GM21717 (cell line): Measurements from ENCODE around the gene TESK2.
"Not testable (repeated sequence)": the region's sequence is repeated elsewhere in the genome, so short reads cannot be mapped to it uniquely, and the experiment has no call there.

Experiments
- ATAC-seq: cut with Tn5 transposase; IDR thresholded peaks from one replicate; pipeline ENCODE4 v1.9.1; 2021; ENCODE audit warnings: mild to moderate bottlenecking, moderate library complexity; ENCODE audit not compliant: unreplicated experiment

The TESK2 gene

GRCh38 chr1:45510036-45510971, 19.3 kb upstream of the TESK2 start:
- no peak for ATAC-seq

- ATAC-seq = no peak
Measured at GRCh38 chr1:45508295-45509151, 17.6 kb upstream of the TESK2 start.

GRCh38 chr1:45507893-45508292, 16.9 kb upstream of the TESK2 start:
- no peak for ATAC-seq

DNA sequence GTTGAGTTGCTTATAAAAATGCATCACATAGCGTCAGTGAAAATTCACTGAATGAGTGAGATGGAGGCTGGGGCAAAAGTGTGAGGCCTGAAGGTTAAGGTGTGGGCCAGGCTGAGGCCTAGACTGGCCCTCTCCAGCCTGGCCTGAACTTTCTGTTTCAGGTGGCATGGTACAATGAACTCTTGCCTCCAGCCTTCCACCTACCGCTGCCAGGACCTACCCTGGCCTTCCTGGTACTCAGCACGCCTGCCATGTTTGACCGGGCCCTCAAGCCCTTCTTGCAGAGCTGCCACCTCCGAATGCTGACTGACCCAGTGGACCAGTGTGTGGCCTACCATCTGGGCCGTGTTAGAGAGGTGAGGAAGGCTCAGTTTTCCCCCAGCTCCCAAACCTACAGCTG, 16.2 kb upstream of the TESK2 start:
- ATAC-seq = no peak

GRCh38 chr1:45503462-45504360, 12.7 kb upstream of the TESK2 start:
- no peak for ATAC-seq

DNA sequence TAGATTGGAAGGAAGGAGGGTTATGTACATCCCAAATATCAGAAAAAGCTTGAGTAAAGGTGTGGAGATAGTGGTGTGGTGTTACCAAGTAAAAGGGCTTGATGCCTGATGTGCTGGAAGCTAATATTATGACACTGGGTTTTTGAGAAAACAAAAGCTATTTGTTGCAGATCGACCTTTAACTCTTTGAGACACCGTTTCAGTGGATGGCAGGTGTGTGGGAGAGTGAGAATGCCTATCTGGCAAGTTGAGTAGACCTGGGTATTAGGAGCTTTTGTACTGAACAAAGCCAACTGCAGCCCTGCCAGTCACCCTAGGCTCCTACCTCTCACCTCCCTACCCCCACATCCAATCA, 10.5 kb upstream of the TESK2 start:
- no peak for ATAC-seq

GRCh38 chr1:45499415-45499769, 8.4 kb upstream of the TESK2 start:
- no peak for ATAC-seq

- no peak for ATAC-seq
Measured at GRCh38 chr1:45498279-45498678, 7.3 kb upstream of the TESK2 start.

DNA sequence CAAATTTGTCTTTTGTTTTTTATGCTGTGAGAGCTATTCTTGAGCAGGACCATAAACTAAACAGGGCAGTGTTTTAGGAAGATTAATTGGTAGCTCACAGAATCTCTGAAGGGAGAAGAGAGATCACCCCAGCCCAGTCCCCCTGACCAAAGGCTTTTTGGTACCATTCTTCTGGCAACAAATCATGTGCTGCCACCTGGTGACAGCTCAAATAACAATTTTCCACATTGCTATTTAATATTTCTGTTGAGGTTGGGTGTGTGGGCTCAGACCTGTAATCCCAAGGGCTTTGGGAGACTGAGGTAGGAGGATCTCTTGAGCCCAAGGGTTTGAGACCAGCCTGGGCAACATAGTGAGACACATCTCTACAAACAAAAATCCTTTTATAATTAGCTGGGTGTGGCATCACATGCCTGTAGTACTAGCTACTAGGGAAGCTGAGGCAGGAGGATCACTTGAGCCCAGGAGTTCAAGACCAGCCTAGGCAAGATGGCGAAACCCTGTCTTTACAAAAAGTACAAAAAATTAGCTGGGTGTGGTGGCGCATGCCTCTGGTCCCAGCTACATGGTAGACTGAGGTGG, 2.2 kb upstream of the TESK2 start:
- no peak for ATAC-seq

DNA sequence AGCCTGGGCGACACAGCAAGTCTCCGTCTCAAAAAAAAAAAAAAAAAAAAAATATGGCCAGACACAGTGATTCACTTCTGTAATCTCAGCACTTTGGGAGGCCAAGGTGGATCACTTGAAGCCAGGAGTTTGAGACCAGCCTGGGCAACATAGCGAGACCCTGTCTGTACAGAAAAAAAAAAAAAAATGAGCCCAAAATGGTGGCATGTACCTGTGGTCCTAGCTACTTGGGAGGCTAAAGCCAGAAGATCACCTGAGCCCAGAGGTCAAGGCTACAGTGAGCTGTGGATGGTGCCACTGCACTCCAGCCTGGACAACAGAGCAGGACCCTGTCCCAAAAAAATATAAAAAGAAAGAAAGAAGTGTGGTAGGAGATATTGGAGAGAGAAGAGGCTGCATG, 1.7 kb upstream of the TESK2 start:
- no peak for ATAC-seq

DNA sequence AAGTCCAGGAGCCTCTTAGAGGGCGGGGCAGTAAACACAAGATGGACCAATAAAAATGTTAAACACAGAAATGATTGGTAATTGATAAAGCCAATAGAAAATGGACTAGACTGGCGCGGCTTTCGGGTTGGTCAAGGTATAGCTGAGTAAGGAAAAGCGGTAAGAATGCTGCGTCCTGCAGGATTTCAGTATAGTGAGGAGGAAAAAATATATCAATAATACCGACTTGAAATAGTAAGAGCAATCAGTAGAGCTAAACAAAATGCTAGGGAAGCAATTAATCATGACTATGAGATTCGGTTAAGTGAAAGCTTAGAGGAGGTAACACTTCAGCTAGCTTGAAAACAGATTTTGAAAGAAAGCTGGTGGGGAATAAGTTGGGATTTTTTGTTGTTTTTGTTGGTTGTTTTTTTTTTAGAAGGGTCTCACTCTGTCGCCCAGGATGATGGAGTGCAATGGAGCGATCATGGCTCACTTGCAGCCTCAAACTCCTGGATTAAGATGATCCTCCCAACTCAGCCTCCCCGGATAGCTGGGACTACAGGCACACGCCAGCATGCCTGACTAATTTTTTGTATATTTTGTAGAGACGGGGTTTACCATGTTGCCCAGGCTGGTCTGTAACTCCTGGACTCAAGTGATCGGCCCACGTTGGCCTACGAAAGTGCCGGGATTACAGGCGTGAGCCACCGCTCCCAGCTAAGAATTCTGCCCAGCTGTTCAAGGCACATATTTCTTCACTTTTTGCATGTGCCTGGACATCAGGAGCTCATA, 711 bp upstream of the TESK2 start:
- no peak for ATAC-seq

DNA sequence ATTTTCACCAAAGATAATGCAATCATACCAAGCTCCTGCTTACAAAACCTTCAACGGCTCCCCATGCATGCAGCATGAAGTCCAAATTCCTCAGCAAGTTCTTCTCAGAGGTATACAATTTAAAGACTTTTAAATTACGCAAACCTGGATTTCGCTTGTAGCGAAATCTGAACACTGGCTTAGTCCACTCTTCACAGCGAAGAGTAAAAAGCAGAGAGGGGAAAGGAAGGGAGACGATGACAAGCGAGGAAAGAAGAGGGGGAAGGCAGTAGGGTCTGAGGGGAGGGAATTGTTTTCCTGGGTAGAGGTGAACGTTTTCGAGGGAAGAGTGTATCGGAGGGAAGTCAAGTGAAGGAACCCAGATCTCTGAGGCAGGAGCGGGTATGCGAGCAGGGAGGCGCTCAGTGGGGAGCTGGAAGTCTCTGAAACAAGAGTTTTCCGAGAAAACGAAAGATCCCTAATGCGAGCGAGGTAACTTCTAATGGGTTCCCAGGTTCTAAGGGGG, 790 bp downstream of the TESK2 start:
- ATAC-seq = no peak

GRCh38 chr1:45489379-45489778, 1.6 kb downstream of the TESK2 start:
- ATAC-seq = not testable (repeated sequence)

- no peak for ATAC-seq
Measured at GRCh38 chr1:45488666-45489377, 2.1 kb downstream of the TESK2 start.

GRCh38 chr1:45485949-45486348, 5.0 kb downstream of the TESK2 start:
- ATAC-seq = no peak

DNA sequence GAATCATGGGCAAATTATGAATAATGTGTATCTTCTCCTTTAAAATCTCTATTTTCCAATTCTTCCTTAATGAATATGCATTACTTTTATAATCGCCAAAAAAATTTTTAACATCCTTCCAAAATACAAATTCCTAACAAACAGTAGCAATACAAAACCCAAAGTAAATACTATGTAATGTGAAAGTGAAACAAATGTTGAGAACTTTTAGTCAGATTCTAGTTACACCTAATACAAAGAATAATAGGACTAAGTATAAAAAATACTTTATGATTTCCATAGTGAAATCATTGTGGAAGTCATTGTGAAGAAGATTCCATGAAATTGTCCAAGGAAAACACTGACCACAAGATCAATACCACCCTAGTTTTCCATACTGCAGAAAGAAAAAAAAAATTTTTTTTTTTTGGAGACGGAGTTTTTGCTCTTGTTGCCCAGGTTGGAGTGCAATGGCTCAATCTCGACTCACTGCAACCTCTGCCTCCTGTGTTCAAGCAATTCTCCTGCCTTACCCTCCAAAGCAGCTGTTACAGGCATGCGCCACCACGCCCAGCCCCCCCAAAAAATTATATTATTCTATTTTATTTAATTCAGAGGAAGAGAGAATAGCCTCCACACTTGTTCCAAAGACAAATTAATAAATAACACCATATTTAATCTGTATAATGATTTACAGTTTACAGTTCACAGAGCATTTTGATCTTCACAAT, 11.8 kb downstream of the TESK2 start:
- ATAC-seq = no peak

GRCh38 chr1:45478121-45478814, 12.7 kb downstream of the TESK2 start:
- ATAC-seq = no peak

DNA sequence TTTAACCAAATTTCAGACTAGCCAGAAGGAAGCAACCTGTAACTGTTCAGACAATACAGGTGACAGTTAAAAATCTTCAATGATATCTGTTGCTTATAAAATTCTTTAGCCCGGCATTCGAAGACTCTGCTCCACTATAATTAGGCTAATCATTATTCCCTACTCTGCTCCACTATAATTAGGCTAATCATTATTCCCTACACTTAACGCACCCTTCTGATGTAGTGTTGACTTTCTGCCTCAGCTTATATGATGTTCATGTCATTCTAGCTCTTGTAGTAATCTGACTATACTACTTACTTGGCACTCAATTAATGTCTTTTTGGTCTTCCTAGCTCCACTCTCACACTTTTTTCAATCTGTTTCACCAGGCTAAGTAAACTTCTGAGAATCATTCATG, 13.3 kb downstream of the TESK2 start:
- no peak for ATAC-seq
